ENCODE data around the gene ZNF850.

ZNF850 gene

GRCh38 chr19:36688058-36688457, 84.5 kb downstream of the ZNF850 start:
- DNase-seq (ENCODE audit: low spot score) = no peak

DNA sequence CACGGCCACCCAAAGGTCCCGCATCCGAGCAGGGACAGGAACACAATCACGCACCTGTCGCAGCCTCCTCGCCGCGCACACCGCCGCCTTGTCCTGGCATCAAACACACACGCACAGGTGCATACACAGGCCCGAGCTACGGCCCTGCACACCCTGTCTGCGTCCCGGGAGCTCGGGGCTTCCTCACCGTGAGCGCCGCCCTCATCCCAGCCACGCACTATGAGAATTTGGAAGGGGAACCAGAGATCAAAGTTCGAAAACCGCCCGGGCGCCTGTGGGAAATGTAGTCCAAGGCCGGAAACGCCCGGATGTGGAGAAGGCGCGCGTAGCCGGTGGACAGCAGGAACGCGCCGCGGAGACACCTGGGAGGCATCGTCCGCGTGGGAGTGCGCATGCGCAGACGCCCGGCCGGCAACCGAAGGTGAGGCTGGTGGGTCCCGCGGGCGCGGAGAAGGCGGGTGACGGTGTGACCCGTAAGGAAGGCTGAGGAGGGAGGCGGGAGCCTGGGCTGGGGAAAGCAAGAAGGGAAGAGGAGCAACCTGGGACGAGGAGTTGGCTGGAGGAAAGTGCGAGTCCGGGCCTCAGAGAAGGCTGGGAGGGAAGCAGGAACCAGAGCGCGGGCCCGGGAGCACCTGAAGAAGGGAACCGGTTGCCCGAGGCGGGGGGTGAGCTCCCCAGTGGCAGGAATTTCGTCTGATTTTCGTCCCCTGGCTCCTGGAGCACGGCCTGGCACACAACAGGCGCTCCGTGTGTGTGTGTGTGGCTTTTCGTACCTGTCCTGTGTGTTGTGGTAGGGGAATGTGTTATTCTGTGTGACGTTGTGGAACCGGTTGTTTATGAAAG, 85.2 kb downstream of the ZNF850 start, which contains the start of gene ZNF567:
TSS of gene ZNF567 (plus strand) at position 399 of the 843 bp plus-strand sequence. CDS start 7,256 bp downstream, outside the sequence.
- DNase-seq (ENCODE audit: low spot score) = no peak

- no peak for DNase-seq (ENCODE audit: low spot score)
Observed at GRCh38 chr19:36686365-36687213, 86.0 kb downstream of the ZNF850 start.

DNA sequence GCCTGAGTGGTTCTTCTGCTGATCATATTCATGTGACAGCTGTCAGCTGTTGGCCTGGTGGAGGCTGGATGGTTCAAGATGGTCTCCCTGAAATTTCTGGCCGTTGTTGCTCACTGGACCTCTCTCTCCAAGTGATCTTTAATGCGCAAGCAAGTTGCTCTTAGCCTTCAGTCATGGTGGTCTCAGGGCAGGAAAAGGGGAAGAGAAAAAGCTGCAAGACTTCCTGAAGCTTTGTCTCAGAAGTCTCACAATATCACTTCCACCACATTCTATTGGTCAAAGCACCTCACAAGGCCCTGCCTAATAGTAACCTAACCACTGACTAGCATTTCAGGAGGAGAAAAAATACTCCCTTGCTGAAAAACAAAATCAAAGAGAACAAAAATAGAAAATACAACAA, 86.8 kb downstream of the ZNF850 start:
- DNase-seq (ENCODE audit: low spot score) = no peak

- no peak for DNase-seq (ENCODE audit: low spot score)
Observed at GRCh38 chr19:36679455-36679854, 93.2 kb downstream of the ZNF850 start.

GRCh38 chr19:36674201-36674600, 98.4 kb downstream of the ZNF850 start:
- DNase-seq (ENCODE audit: low spot score) = no peak

- DNase-seq (ENCODE audit: low spot score) = no peak
Observed at GRCh38 chr19:36672368-36672767, 100.2 kb downstream of the ZNF850 start.

DNA sequence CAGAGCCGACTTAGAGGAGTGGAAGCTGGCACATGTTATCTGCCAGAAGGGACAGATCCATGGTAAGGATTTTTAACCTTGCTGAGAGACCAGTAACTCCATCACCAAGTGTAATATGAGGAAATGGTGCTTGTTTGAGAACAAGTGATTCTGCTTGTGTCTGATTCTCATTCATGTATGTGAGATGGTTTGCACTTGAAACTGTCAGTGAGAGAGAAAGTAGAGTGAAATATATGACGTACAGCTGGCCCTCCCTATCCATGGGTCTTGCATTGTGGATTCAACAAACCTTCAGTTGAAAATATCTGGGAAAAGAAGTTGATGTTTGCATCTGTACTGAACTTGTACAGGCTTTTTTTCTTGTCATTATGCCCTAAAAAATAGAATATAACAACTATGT, 104.0 kb downstream of the ZNF850 start:
- no peak for DNase-seq (ENCODE audit: low spot score)

DNA sequence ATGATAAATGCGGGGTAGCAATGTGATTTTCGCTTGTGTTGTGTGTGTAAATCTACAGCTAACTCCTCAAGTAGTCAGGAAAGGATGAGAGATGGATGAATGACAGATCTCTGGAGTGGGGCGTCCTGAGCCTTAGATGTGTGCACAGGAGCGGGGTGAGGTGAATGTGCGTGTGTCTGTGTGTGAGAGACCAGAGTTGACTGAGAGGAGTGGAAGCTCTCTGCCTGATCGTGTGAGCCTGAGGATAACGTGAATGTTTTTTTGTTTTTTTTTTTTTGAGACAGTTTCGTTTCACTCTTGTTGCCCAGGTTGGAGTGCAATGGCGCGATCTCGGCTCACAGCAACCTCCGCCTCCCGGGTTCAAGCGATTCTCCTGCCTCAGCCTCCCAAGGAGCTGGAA, 106.8 kb downstream of the ZNF850 start:
- DNase-seq (ENCODE audit: low spot score) = no peak
